CD14-positive monocyte (primary cell): ENCODE data around the gene PTX3. TPM values are rescaled to one million over a fixed set of nuclear protein-coding genes. Genes with fewer than 3 reads are reported as not detected.

Experiments used
- DNase-seq, 3 donors: peaks; one replicate each; pipeline ENCODE4 v3.0.0-alpha.2; 2011 to 2022
- H2AFZ ChIP-seq: 2 replicates; pipeline ENCODE4 v1.6.0; 2012; ENCODE audit warnings: mild to moderate bottlenecking, low read depth, low read length, inconsistent platforms; ENCODE audit not compliant: insufficient read depth, poor library complexity, severe bottlenecking
- H3K27ac ChIP-seq, 2 donors: 1 replicate in 1 of 2; 2 replicates in 1 of 2; pipeline ENCODE4 v1.5.1; 2012 to 2013; ENCODE audit warnings: low read length in 2 of 2, control low read depth in 1 of 2, inconsistent platforms in 1 of 2, low read depth in 1 of 2, mild to moderate bottlenecking in 1 of 2
- H3K27me3 ChIP-seq, 2 donors: one replicate each; pipeline versions ENCODE4 v1.6.0 to v1.6.1; 2011 to 2013; ENCODE audit warnings: low read length in 2 of 2; ENCODE audit not compliant: control insufficient read depth in 2 of 2, insufficient read depth in 2 of 2
- H3K36me3 ChIP-seq, 2 donors: replicated peaks in 1 of 2; 1 replicate in 1 of 2; 2 replicates in 1 of 2; pipeline versions ENCODE4 v1.5.1 to v1.6.1; 2012 to 2013; ENCODE audit warnings: low read length in 2 of 2, control low read depth in 1 of 2, inconsistent platforms in 1 of 2, mild to moderate bottlenecking in 1 of 2; ENCODE audit not compliant: insufficient read depth in 2 of 2, control insufficient read depth in 1 of 2
- H3K4me1 ChIP-seq, 2 donors: 1 replicate in 1 of 2; 2 replicates in 1 of 2; pipeline versions ENCODE4 v1.5.1 to v1.6.1; 2012 to 2013; ENCODE audit warnings: low read length in 2 of 2, control low read depth in 1 of 2, inconsistent platforms in 1 of 2, mild to moderate bottlenecking in 1 of 2, moderate library complexity in 1 of 2; ENCODE audit not compliant: insufficient read depth in 2 of 2, control insufficient read depth in 1 of 2
- H3K4me2 ChIP-seq: replicated peaks from 2 replicates; pipeline ENCODE3; 2012; ENCODE audit warnings: low read length, moderate library complexity, mild to moderate bottlenecking; ENCODE audit not compliant: poor library complexity, severe bottlenecking; ENCODE audit errors: extremely low read depth
- H3K4me3 ChIP-seq, 3 experiments: fragments of 200-600 bp in 1 of 3; sonication (generic) in 1 of 3; replicated peaks in 1 of 3; 1 replicate in 2 of 3; 2 replicates in 1 of 3; pipeline ENCODE4 v1.5.1; 2011 to 2013; ENCODE audit warnings: low read length in 3 of 3, mild to moderate bottlenecking in 3 of 3, control low read depth in 2 of 3, low read depth in 2 of 3, inconsistent platforms in 1 of 3, moderate library complexity in 1 of 3
- H3K79me2 ChIP-seq: 2 replicates; pipeline ENCODE4 v1.6.0; 2012; ENCODE audit warnings: mild to moderate bottlenecking, control low read depth, inconsistent platforms, low read length, moderate library complexity; ENCODE audit not compliant: insufficient read depth
- H3K9ac ChIP-seq: 2 replicates; pipeline ENCODE4 v1.6.0; 2017; ENCODE audit warnings: low read length, mild to moderate bottlenecking; ENCODE audit not compliant: insufficient read depth, poor library complexity, severe bottlenecking
- H3K9me3 ChIP-seq, 2 donors: replicated peaks in 1 of 2; 1 replicate in 1 of 2; 2 replicates in 1 of 2; pipeline versions ENCODE4 v1.5.1 to v1.6.1; 2012 to 2013; ENCODE audit warnings: low read length in 2 of 2, control low read depth in 1 of 2; ENCODE audit not compliant: control insufficient read depth in 1 of 2, insufficient read depth in 1 of 2
- H4K20me1 ChIP-seq: 2 replicates; pipeline ENCODE4 v1.6.0; 2012; ENCODE audit warnings: mild to moderate bottlenecking, low read length, control low read depth, moderate library complexity; ENCODE audit not compliant: insufficient read depth
- H3K27ac Mint-ChIP-seq, 7 donors: one replicate each; pipeline ENCODE4 v1.8.0; 2020; ENCODE audit warnings: mild to moderate bottlenecking in 7 of 7, mixed read lengths in 7 of 7, moderate library complexity in 6 of 7, inconsistent platforms in 2 of 7
- H3K27me3 Mint-ChIP-seq, 3 donors: one replicate each; pipeline ENCODE4 v1.8.0; 2021 to 2022; ENCODE audit warnings: low read depth in 3 of 3, mild to moderate bottlenecking in 3 of 3, mixed read lengths in 3 of 3, moderate library complexity in 3 of 3, inconsistent platforms in 1 of 3
- H3K36me3 Mint-ChIP-seq, 2 donors: one replicate each; pipeline ENCODE4 v1.8.0; 2020; ENCODE audit warnings: mixed read lengths in 2 of 2, inconsistent platforms in 1 of 2, mild to moderate bottlenecking in 1 of 2
- H3K4me1 Mint-ChIP-seq: one replicate; pipeline ENCODE4 v1.8.0; 2020; ENCODE audit warnings: mild to moderate bottlenecking, mixed read lengths
- H3K4me3 Mint-ChIP-seq, 2 donors: one replicate each; pipeline ENCODE4 v1.8.0; 2020; ENCODE audit warnings: mild to moderate bottlenecking in 2 of 2, mixed read lengths in 2 of 2, moderate library complexity in 1 of 2
- H3K9me3 Mint-ChIP-seq, 7 donors: one replicate each; pipeline ENCODE4 v1.8.0; 2020 to 2022; ENCODE audit warnings: mixed read lengths in 7 of 7, mild to moderate bottlenecking in 6 of 7, moderate library complexity in 6 of 7, inconsistent platforms in 2 of 7
- WGBS: methylation state at CpG from one replicate; pipeline ENCODE4 v1.1.5; 2013; ENCODE audit warnings: missing lambda C conversion rate; ENCODE audit not compliant: insufficient coverage; 5-methylcytosine and 5-hydroxymethylcytosine counted together
- intact Hi-C, 2 donors: fragments of 100-400 bp; cut with micrococcal nuclease; formaldehyde crosslinking; loops; one replicate each; pipeline versions ENCODE4 v1.15.0 to v1.15.1; 2023
- polyA plus RNA-seq, 3 donors: library from polyadenylated mRNA; depleted of rRNA in 1 of 3; unstranded in 2 of 3; stranded (reverse) in 1 of 3; fragments of 300-500 nt in 2 of 3; fragments of >200 nt in 1 of 3; fragmentation: Illumina TruSeq in 2 of 3; gene quantifications; 1 replicate in 2 of 3; 2 replicates in 1 of 3; pipeline ENCODE4 v1.2.3, GENCODE V29; 2012 to 2021
- TF ChIP-seq, protein P1 (sequence below): fragments of 200-600 bp; IDR thresholded peaks from one replicate; pipeline ENCODE4 v1.8.0; 2022; ENCODE audit warnings: antibody characterized with exemption, mild to moderate bottlenecking

The PTX3 gene
- polyA plus RNA-seq, 3 donors, result 9.1 to 84.5 (median 10.5) TPM

DNA sequence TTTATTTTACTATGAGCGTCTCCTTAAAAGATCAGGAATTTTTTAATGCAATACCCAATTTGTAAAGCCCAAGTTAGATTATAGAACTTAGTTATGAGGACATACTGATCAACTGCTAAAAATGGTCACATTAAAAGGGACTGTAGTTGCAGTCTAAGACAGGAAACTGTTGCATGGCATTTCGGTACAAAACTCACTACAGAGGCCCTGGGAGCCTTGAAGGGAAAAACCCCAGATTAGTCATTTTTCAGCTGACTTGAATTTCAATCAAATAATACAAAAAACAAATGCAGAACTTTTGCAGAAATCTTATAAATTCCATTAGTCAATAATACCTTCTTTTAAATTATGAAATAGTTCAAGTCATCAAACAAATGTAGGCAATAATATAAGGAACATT is 6.9 kb upstream of the PTX3 start:
- Mint-ChIP-seq H3K9me3 (peaks cover 0 to 15% (median 11%) of the 10 kb centered on the region in 7 donors), H3K4me3 (no peak overlapping the region), H3K4me1 (peaks cover 22% of the 10 kb centered on the region), H3K27me3 (peaks cover 0 to 4% (median 0%) of the 10 kb centered on the region in 3 donors), H3K27ac (peak overlapping the region in 5 of 7 donors; percentile 36 to 82 (median 64)), H3K36me3 (no peaks in the 10 kb centered on the region)
- Histone ChIP-seq H2AFZ (no peak overlapping the region), H3K36me3 (no peaks in the 10 kb centered on the region), H3K27ac (no peak overlapping the region), H3K9me3 (peaks cover 0 to 14% of the 10 kb centered on the region in 2 donors), H3K4me1 (peaks cover 14 to 28% of the 10 kb centered on the region in 2 donors), H4K20me1 (no peaks in the 10 kb centered on the region), H3K4me2 (peak overlapping the region; percentile 27), H3K4me3 (no peak overlapping the region), H3K27me3 (no peaks in the 10 kb centered on the region), H3K79me2 (no peaks in the 10 kb centered on the region), H3K9ac (no peak overlapping the region)
- intact Hi-C loops, result loop anchor here in 1 of 2 donors (5.0 kb wide), 1 partner anchor 38 kb away; no protein-coding TSS in a partner anchor
- TF ChIP-seq, protein P1, sequence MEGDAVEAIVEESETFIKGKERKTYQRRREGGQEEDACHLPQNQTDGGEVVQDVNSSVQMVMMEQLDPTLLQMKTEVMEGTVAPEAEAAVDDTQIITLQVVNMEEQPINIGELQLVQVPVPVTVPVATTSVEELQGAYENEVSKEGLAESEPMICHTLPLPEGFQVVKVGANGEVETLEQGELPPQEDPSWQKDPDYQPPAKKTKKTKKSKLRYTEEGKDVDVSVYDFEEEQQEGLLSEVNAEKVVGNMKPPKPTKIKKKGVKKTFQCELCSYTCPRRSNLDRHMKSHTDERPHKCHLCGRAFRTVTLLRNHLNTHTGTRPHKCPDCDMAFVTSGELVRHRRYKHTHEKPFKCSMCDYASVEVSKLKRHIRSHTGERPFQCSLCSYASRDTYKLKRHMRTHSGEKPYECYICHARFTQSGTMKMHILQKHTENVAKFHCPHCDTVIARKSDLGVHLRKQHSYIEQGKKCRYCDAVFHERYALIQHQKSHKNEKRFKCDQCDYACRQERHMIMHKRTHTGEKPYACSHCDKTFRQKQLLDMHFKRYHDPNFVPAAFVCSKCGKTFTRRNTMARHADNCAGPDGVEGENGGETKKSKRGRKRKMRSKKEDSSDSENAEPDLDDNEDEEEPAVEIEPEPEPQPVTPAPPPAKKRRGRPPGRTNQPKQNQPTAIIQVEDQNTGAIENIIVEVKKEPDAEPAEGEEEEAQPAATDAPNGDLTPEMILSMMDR, result no peak
- DNase-seq, result peak; percentile 65 to 85 (median 83)
- WGBS, result 0% methylated on average over 1 of the region's 2 CpGs

DNA sequence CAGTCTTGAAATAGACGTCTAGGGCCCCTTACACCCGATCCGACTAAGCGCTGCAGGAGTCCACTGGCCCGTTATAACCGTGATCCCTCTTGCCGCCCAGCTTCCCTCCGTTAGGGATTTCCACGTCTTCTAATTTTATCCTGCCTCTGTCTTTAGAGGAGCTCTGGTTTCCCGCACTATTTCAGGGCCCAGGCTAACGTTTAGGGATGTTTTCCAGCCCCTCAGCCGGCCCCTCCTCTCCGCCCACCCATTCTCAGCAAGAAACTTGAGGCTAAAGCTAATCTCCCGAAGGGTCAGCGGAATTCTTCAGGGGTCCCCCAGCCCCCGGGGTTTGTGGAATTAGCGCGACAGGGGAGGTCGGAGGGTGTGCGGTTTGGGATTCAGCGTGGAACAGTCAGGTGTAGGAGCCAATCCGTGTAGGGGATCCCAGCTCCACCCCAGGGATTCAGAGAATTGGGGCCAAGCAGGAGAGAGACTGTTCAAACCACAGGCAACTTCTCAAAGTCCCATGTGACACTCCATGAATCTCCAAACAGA is 1.6 kb downstream of the PTX3 start:
- peak overlapping the region in 3 of 7 donors; percentile 64 to 87 (median 68) for H3K27ac Mint-ChIP-seq
- peaks cover 16 to 27% of the 10 kb centered on the region in 2 donors for H3K36me3 Mint-ChIP-seq
- Histone ChIP-seq H3K4me2 (peak overlapping the region; percentile 94), H3K4me3 (peak overlapping the region; percentile 59 to 94 (median 80)), H3K9me3 (no peaks in the 10 kb centered on the region), H3K79me2 (peaks cover 9% of the 10 kb centered on the region), H3K27ac (peak overlapping the region in 1 of 2 donors; percentile 88), H4K20me1 (no peaks in the 10 kb centered on the region), H3K27me3 (peaks cover 3 to 7% of the 10 kb centered on the region in 2 donors), H3K4me1 (peaks cover 19 to 38% of the 10 kb centered on the region in 2 donors), H3K9ac (peak overlapping the region; percentile 64), H2AFZ (peak overlapping the region; percentile 81), H3K36me3 (peaks cover 2 to 22% of the 10 kb centered on the region in 2 donors)
- intact Hi-C loops, result no loop called here
- peak overlapping the region; percentile 86 to 98 for H3K4me3 Mint-ChIP-seq
- DNase-seq, result no peak
- H3K4me1 Mint-ChIP-seq, result peaks cover 37% of the 10 kb centered on the region
- no peaks in the 10 kb centered on the region for H3K9me3 Mint-ChIP-seq
- WGBS, result 1% methylated on average over 18 of the region's 22 CpGs
- TF ChIP-seq, protein P1, result no peak
- H3K27me3 Mint-ChIP-seq, result peaks cover 9 to 16% (median 11%) of the 10 kb centered on the region in 3 donors
